ENCODE results near the gene CCDC82. TPM values are rescaled to one million over a fixed set of nuclear protein-coding genes. Genes with fewer than 3 reads are reported as not detected.
A peak's percentile ranks its signal among the peaks of the same experiment; 100 is the strongest.
"Not testable (repeated sequence)": the region's sequence is repeated elsewhere in the genome, so short reads cannot be mapped to it uniquely, and the experiment has no call there.

The CCDC82 gene
- 20.4 TPM for total RNA-seq

DNA sequence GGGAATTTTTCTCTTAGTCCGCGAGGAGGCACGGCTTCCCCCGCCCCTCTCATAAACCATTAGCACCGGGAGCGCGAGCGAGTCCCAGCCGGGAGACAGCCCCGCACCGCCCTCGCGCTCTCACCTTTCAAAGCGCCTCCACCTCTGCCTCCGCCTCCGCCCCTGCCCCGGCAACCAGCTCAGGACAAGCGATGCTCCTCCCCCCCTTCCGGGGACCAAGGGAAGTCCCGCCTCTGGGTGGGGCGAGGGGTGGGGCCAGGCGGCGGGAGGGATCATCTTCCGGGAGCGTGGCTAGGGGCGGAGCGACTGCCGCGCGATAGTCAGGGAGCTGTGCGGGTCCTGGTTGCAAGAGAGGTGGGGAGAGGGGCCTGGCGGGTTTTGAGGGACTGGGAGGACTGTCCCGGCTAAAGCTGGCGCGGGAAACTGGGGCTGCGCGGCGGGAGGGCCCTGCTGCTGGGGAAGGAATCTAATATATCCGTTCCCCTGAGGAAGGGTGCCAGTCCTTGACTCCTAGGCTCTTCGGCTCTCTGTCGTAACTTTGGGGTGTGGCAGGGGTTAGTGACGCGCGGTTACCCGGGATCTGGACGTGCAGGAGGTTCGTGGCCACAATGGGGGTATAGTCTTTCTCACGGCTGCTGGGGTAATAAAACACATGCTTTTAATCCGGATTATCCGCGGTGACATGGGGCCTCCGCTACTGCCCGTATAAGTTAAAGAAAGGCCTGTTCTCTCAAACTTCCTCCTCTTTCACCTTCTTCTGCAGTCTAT lies at the start of gene CCDC82, which contains the start of gene JRKL:
CCDC82 (minus strand) TSS at position 193 of the 768 bp plus-strand sequence. CDS start 5,165 bp downstream, outside the sequence.
JRKL (plus strand) TSS at position 294 of the 768 bp plus-strand sequence. CDS start 637 bp downstream, outside the sequence.
- Histone ChIP-seq H3K9me3 (ENCODE audit: control insufficient read depth in 3 of 3, low read length in 3 of 3) (no peaks in the 10 kb centered on the region), H3K9ac (ENCODE audit: low read depth in 1 of 3, low read length in 3 of 3) (peak within 1 kb of the TSS; percentile 89 to 95 (median 93)), H3K27ac (ENCODE audit: low read depth, low read length) (peak within 1 kb of the TSS; percentile 89), H3K4me1 (ENCODE audit: control insufficient read depth in 3 of 3, insufficient read depth in 3 of 3, low read length in 3 of 3) (peaks cover 6 to 14% (median 13%) of the 10 kb centered on the region in 3 donors), H3K4me3 (ENCODE audit: low read length in 3 of 3) (peak within 1 kb of the TSS; percentile 87 to 93 (median 87)), H3K27me3 (ENCODE audit: control insufficient read depth in 3 of 3, insufficient read depth in 3 of 3, low read length in 3 of 3) (no peaks in the 10 kb centered on the region), H3K36me3 (ENCODE audit: control insufficient read depth in 3 of 3, insufficient read depth in 3 of 3, low read length in 3 of 3) (no peaks in the 10 kb centered on the region)

DNA sequence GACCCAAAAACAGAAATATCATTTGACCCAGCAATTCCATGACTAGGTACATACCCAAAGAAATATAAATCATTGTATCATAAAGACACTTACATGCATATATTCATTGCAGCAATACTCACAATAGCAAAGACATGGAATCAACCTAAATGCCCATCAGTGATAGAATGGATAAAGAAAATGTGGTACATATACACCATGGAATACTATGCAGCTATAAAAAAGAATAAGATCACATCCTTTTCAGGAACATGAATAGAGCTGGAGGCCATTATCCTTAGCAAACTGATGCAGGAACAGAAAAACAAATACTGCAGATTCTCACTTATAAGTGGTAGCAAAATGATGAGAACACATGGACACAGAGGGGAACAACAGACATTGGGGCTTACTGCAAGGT lies 42.9 kb upstream of the CCDC82 start:
- not testable (repeated sequence) for H3K9me3 ChIP-seq (ENCODE audit: control insufficient read depth in 3 of 3, low read length in 3 of 3); H3K27me3 ChIP-seq (ENCODE audit: control insufficient read depth in 3 of 3, insufficient read depth in 3 of 3, low read length in 3 of 3); H3K4me3 ChIP-seq (ENCODE audit: low read length in 3 of 3); H3K36me3 ChIP-seq (ENCODE audit: control insufficient read depth in 3 of 3, insufficient read depth in 3 of 3, low read length in 3 of 3); H3K4me1 ChIP-seq (ENCODE audit: control insufficient read depth in 3 of 3, insufficient read depth in 3 of 3, low read length in 3 of 3); H3K9ac ChIP-seq (ENCODE audit: low read depth in 1 of 3, low read length in 3 of 3); H3K27ac ChIP-seq (ENCODE audit: low read depth, low read length)

DNA sequence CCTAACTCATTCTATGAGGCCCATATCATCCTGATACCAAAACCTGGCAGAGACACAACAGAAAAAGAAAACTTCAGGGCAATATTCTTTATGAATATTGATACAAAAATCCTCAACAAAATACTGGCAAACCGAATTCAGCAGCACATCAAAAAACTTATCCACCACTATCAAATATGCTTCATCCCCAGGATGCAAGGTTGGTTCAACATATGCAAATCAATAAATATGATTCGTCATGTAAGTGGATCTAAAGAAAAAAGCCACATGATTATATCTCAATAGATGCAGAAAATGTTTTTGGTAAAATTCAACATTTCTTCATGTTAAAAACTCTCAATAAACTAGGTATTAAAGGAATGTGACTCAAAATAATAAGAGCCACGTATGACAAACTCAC lies 41.0 kb upstream of the CCDC82 start:
- H3K27me3 ChIP-seq (ENCODE audit: control insufficient read depth in 3 of 3, insufficient read depth in 3 of 3, low read length in 3 of 3), result no peaks in the 10 kb centered on the region

DNA sequence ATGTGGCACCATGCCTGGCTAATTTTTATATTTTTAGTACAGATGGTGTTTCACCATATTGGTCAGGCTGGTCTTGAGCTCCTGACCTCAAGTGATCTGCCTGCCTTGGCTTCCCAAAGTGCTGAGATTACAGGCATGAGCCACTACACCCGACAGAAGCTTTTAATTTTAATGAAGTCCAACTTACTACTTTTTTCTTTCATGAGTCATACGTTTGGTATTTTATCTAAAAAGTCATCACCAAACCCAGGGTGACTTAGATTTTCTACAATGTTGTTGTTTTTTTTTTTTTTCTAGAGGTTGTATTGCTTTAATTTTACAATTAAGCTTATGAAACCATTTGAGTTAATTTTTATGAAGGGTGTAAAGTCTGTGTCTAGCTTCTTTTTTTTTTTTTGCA lies 35.0 kb upstream of the CCDC82 start:
- Histone ChIP-seq H3K9ac (ENCODE audit: low read depth in 1 of 3, low read length in 3 of 3) (no peak overlapping the region), H3K27ac (ENCODE audit: low read depth, low read length) (no peak overlapping the region), H3K4me3 (ENCODE audit: low read length in 3 of 3) (no peak overlapping the region), H3K36me3 (ENCODE audit: control insufficient read depth in 3 of 3, insufficient read depth in 3 of 3, low read length in 3 of 3) (no peaks in the 10 kb centered on the region), H3K4me1 (ENCODE audit: control insufficient read depth in 3 of 3, insufficient read depth in 3 of 3, low read length in 3 of 3) (peaks cover 0 to 2% (median 0%) of the 10 kb centered on the region in 3 donors), H3K27me3 (ENCODE audit: control insufficient read depth in 3 of 3, insufficient read depth in 3 of 3, low read length in 3 of 3) (no peaks in the 10 kb centered on the region), H3K9me3 (ENCODE audit: control insufficient read depth in 3 of 3, low read length in 3 of 3) (no peaks in the 10 kb centered on the region)

More for the DNA sequence above, 41.0 kb upstream of the CCDC82 start:
- Histone ChIP-seq H3K9ac (ENCODE audit: low read depth in 1 of 3, low read length in 3 of 3) (no peak overlapping the region), H3K4me3 (ENCODE audit: low read length in 3 of 3) (no peak overlapping the region), H3K27ac (ENCODE audit: low read depth, low read length) (no peak overlapping the region), H3K9me3 (ENCODE audit: control insufficient read depth in 3 of 3, low read length in 3 of 3) (no peaks in the 10 kb centered on the region), H3K4me1 (ENCODE audit: control insufficient read depth in 3 of 3, insufficient read depth in 3 of 3, low read length in 3 of 3) (peaks cover 0 to 2% (median 0%) of the 10 kb centered on the region in 3 donors), H3K36me3 (ENCODE audit: control insufficient read depth in 3 of 3, insufficient read depth in 3 of 3, low read length in 3 of 3) (no peaks in the 10 kb centered on the region)

DNA sequence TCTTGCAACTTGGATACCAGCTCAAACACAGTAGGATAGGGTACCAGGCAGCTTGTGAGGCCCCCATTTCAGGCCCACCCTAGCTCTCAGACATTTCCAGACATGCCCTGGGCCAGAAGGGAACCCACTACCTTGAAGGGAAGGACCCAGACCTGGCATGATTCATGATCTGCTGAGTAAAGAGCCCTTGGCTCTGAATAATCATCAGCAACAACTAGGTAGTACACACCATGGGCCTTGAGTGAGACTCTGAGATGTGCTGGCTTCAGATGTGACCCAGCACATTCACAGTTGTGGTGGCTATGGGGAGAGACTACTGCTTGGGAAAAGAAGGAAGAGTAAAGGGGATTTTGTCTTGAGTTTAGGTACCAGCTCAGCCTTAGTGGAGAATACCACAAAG lies 23.7 kb upstream of the CCDC82 start:
- Histone ChIP-seq H3K36me3 (ENCODE audit: control insufficient read depth in 3 of 3, insufficient read depth in 3 of 3, low read length in 3 of 3) (no peaks in the 10 kb centered on the region), H3K9ac (ENCODE audit: low read depth in 1 of 3, low read length in 3 of 3) (no peak overlapping the region), H3K27me3 (ENCODE audit: control insufficient read depth in 3 of 3, insufficient read depth in 3 of 3, low read length in 3 of 3) (peaks cover 2 to 3% (median 3%) of the 10 kb centered on the region in 3 donors), H3K4me1 (ENCODE audit: control insufficient read depth in 3 of 3, insufficient read depth in 3 of 3, low read length in 3 of 3) (no peaks in the 10 kb centered on the region), H3K27ac (ENCODE audit: low read depth, low read length) (no peak overlapping the region), H3K4me3 (ENCODE audit: low read length in 3 of 3) (no peak overlapping the region), H3K9me3 (ENCODE audit: control insufficient read depth in 3 of 3, low read length in 3 of 3) (no peaks in the 10 kb centered on the region)

DNA sequence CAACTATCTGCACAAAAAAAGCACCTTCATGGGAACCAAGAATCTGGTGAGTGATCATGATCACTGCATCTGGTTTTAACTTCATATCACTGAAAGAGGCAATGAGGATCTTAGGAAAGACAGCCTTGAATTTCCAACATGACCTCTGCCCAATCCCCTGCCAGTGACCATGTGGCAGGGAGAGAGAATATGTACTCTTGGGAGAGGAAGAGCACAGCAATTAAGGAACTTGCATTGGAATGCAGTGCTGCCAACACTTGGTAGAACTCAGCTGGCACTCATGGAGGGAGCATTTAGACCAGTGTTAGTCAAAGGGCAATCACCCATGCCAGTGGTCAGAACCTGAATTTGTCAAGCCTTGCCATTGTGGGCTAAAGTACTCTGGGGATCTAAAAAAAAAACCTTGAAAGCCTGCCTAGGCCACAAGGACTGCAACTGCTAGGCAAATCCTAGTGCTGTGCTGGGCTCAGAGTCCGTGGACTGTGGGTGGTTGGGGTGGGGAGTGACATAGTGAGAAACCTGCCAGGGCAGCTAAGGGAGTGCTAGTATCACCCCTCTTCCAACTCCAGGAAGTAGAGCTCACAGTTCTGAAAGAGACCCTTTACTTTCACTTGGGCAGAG lies 23.2 kb upstream of the CCDC82 start:
- H3K36me3 ChIP-seq (ENCODE audit: control insufficient read depth in 3 of 3, insufficient read depth in 3 of 3, low read length in 3 of 3), result no peaks in the 10 kb centered on the region
- no peak overlapping the region for H3K9ac ChIP-seq (ENCODE audit: low read depth in 1 of 3, low read length in 3 of 3)
- H3K4me1 ChIP-seq (ENCODE audit: control insufficient read depth in 3 of 3, insufficient read depth in 3 of 3, low read length in 3 of 3), result no peaks in the 10 kb centered on the region
- H3K9me3 ChIP-seq (ENCODE audit: control insufficient read depth in 3 of 3, low read length in 3 of 3), result no peaks in the 10 kb centered on the region
- no peak overlapping the region for H3K27ac ChIP-seq (ENCODE audit: low read depth, low read length)
- H3K27me3 ChIP-seq (ENCODE audit: control insufficient read depth in 3 of 3, insufficient read depth in 3 of 3, low read length in 3 of 3), result peaks cover 2 to 3% (median 3%) of the 10 kb centered on the region in 3 donors
- H3K4me3 ChIP-seq (ENCODE audit: low read length in 3 of 3), result no peak overlapping the region

DNA sequence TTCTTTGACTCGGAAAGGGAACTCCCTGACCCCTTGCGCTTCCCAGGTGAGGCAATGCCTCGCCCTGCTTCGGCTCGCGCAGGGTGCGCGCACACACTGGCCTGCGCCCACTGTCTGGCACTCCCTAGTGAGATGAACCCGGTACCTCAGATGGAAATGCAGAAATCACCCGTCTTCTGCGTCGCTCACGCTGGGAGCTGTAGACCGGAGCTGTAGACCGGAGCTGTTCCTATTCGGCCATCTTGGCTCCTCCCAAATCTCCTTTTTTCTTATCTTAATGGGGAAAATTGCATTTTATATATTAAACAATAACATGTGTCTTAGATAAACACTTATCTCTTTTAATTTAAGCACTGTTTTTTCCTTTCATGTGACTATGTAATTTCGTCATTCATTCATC lies 21.7 kb upstream of the CCDC82 start:
- not testable (repeated sequence) for H3K4me3 ChIP-seq (ENCODE audit: low read length in 3 of 3)

DNA sequence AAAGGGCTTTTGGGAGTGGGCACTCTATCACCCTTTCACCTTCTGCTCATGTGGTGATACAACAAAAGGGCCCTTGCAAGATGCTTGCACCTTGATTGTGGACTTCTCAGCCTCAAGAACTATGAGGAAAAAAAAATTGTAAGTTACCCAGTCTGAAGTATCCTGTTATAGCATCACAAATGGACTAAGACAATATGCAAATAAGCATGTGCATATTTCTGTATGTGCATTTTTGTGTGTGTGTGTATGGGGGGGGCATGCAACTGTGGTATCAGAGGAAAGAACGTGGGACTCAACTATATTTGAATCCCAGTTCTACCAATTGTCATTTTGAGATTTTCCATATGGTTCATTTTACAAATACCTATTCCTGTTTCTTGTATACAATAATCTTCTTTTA lies 11.0 kb upstream of the CCDC82 start:
- no peaks in the 10 kb centered on the region for H3K4me1 ChIP-seq (ENCODE audit: control insufficient read depth in 3 of 3, insufficient read depth in 3 of 3, low read length in 3 of 3)
- no peak overlapping the region for H3K9ac ChIP-seq (ENCODE audit: low read depth in 1 of 3, low read length in 3 of 3)
- H3K27ac ChIP-seq (ENCODE audit: low read depth, low read length), result no peak overlapping the region
- no peaks in the 10 kb centered on the region for H3K36me3 ChIP-seq (ENCODE audit: control insufficient read depth in 3 of 3, insufficient read depth in 3 of 3, low read length in 3 of 3)
- H3K9me3 ChIP-seq (ENCODE audit: control insufficient read depth in 3 of 3, low read length in 3 of 3), result no peaks in the 10 kb centered on the region
- H3K4me3 ChIP-seq (ENCODE audit: low read length in 3 of 3), result no peak overlapping the region
- H3K27me3 ChIP-seq (ENCODE audit: control insufficient read depth in 3 of 3, insufficient read depth in 3 of 3, low read length in 3 of 3), result no peaks in the 10 kb centered on the region

More for the DNA sequence above, 21.7 kb upstream of the CCDC82 start:
- not testable (repeated sequence) for H3K9ac ChIP-seq (ENCODE audit: low read depth in 1 of 3, low read length in 3 of 3); H3K36me3 ChIP-seq (ENCODE audit: control insufficient read depth in 3 of 3, insufficient read depth in 3 of 3, low read length in 3 of 3); H3K4me1 ChIP-seq (ENCODE audit: control insufficient read depth in 3 of 3, insufficient read depth in 3 of 3, low read length in 3 of 3); H3K27me3 ChIP-seq (ENCODE audit: control insufficient read depth in 3 of 3, insufficient read depth in 3 of 3, low read length in 3 of 3); H3K27ac ChIP-seq (ENCODE audit: low read depth, low read length); H3K9me3 ChIP-seq (ENCODE audit: control insufficient read depth in 3 of 3, low read length in 3 of 3)

DNA sequence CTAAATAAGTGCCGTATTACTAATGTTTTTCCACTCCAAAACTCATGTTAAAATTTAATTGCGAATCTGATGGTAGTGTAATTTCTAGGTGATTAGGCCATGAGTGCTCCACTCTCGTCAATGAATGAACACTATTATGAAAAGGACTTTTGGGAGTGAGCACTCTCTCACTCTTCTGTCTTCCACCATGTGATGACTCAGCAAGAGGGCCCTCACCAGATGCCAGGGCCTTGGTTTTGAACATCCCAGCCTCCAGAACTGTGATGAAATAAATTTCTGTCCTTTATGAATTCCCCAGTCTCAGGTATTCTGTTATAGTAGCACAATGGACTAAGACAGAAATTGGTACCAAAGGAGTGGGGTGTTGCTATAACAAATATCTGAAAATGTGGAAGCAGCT lies 8.2 kb upstream of the CCDC82 start:
- Histone ChIP-seq H3K27ac (ENCODE audit: low read depth, low read length) (no peak overlapping the region), H3K4me1 (ENCODE audit: control insufficient read depth in 3 of 3, insufficient read depth in 3 of 3, low read length in 3 of 3) (no peaks in the 10 kb centered on the region), H3K9me3 (ENCODE audit: control insufficient read depth in 3 of 3, low read length in 3 of 3) (no peaks in the 10 kb centered on the region), H3K9ac (ENCODE audit: low read depth in 1 of 3, low read length in 3 of 3) (no peak overlapping the region), H3K4me3 (ENCODE audit: low read length in 3 of 3) (no peak overlapping the region), H3K27me3 (ENCODE audit: control insufficient read depth in 3 of 3, insufficient read depth in 3 of 3, low read length in 3 of 3) (no peaks in the 10 kb centered on the region), H3K36me3 (ENCODE audit: control insufficient read depth in 3 of 3, insufficient read depth in 3 of 3, low read length in 3 of 3) (no peaks in the 10 kb centered on the region)

DNA sequence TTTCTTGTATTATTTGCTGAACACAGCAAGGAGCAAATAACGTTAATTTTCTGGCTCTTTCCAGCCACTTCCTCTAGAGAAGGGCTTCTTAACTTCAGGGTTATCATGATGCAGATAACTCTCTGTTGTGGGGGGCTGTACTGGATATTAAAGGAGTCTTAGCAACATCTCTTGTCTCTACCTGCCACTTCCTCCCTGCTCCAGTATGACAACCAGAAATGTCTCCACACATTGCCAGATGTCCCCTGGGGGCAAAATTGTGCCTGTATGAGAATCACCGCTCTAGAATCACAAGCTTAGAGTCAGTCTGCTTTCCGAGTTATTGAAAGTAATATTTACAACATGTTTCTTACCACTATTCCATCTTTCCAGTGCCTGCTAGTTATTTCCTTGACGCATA lies 6.9 kb upstream of the CCDC82 start:
- no peaks in the 10 kb centered on the region for H3K9me3 ChIP-seq (ENCODE audit: control insufficient read depth in 3 of 3, low read length in 3 of 3)
- no peaks in the 10 kb centered on the region for H3K27me3 ChIP-seq (ENCODE audit: control insufficient read depth in 3 of 3, insufficient read depth in 3 of 3, low read length in 3 of 3)
- H3K4me1 ChIP-seq (ENCODE audit: control insufficient read depth in 3 of 3, insufficient read depth in 3 of 3, low read length in 3 of 3), result no peaks in the 10 kb centered on the region
- no peak overlapping the region for H3K27ac ChIP-seq (ENCODE audit: low read depth, low read length)
- H3K4me3 ChIP-seq (ENCODE audit: low read length in 3 of 3), result no peak overlapping the region
- H3K9ac ChIP-seq (ENCODE audit: low read depth in 1 of 3, low read length in 3 of 3), result no peak overlapping the region
- H3K36me3 ChIP-seq (ENCODE audit: control insufficient read depth in 3 of 3, insufficient read depth in 3 of 3, low read length in 3 of 3), result no peaks in the 10 kb centered on the region

Measured in skeletal muscle tissue (tissue), 4 donors.